ENCODE measurements around the gene SCARB1.
"Not testable (repeated sequence)": the region's sequence is repeated elsewhere in the genome, so short reads cannot be mapped to it uniquely, and the experiment has no call there.

Gene SCARB1

DNA sequence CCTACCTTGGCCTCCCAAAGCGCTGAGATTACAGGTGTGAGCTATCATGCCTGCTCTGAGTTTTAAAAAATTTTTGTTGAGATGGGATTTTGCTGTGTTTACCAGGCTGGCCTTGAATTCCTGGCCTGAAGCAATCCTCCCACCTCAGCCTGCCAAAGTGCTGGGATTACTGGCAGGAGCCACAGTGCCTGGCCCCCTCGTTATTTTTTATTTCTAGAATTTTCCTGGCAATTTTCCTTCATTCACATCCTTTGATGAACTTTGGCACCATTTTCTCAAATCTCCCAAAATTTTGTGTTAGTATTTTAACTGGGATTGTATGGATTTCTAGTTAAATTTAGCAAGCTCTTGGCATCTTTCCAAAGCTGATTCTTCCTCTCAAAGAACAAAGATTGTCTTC lies 24.6 kb upstream of the SCARB1 start:
- Histone ChIP-seq H3K9me2 (replicated peaks; ENCODE audit: control insufficient read depth, low read length) (no peaks in the 10 kb centered on the region), H3K79me2 (ENCODE audit: control insufficient read depth, low read length) (no peaks in the 10 kb centered on the region), H3K9me3 (ENCODE audit: control insufficient read depth, insufficient read depth, low read length) (no peaks in the 10 kb centered on the region), H3K27ac (ENCODE audit: low read depth, low read length) (peak overlapping the region; percentile 62), H3K36me3 (ENCODE audit: control insufficient read depth, low read length) (no peaks in the 10 kb centered on the region), H3K4me3 (ENCODE audit: low read length) (peak overlapping the region; percentile 36), H3F3A (ENCODE audit: control insufficient read depth, insufficient read depth) (peaks cover 29% of the 10 kb centered on the region), H3K27me3 (ENCODE audit: control insufficient read depth, low read length) (no peaks in the 10 kb centered on the region), H4K20me1 (ENCODE audit: control insufficient read depth, insufficient read depth, low read depth, low read length) (no peaks in the 10 kb centered on the region), H3K4me2 (ENCODE audit: low read length) (peak overlapping the region; percentile 61), H3K4me1 (ENCODE audit: control insufficient read depth, low read length) (peaks cover 95% of the 10 kb centered on the region)
- no peak for TF ChIP-seq EZH2phosphoT487 (IDR thresholded peaks at IDR 0.05; ENCODE audit: borderline replicate concordance, low read length)
- TF ChIP-seq, protein P1, sequence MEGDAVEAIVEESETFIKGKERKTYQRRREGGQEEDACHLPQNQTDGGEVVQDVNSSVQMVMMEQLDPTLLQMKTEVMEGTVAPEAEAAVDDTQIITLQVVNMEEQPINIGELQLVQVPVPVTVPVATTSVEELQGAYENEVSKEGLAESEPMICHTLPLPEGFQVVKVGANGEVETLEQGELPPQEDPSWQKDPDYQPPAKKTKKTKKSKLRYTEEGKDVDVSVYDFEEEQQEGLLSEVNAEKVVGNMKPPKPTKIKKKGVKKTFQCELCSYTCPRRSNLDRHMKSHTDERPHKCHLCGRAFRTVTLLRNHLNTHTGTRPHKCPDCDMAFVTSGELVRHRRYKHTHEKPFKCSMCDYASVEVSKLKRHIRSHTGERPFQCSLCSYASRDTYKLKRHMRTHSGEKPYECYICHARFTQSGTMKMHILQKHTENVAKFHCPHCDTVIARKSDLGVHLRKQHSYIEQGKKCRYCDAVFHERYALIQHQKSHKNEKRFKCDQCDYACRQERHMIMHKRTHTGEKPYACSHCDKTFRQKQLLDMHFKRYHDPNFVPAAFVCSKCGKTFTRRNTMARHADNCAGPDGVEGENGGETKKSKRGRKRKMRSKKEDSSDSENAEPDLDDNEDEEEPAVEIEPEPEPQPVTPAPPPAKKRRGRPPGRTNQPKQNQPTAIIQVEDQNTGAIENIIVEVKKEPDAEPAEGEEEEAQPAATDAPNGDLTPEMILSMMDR (IDR thresholded peaks at IDR 0.05; ENCODE audit: low read depth, low read length, poor library complexity, severe bottlenecking) = no peak

DNA sequence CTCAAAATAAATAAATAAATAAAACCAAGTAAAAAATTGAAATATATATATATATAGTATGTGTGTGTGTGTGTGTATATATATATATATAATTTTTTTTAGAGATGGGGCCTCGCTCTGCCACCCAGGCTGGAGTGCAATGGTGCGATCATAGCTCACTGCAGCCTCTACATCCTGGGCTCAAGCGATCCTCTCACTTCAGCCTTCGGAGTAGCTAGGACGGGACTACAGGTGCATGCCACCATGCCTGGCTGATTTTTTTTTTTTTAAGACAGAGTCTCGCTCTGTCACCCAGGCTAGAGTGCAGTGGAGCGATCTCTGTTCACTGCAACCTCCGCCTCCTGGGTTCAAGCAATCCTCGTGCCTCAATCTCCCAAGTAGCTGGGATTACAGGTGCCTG lies 24.1 kb upstream of the SCARB1 start:
- H3K4me1 ChIP-seq (ENCODE audit: control insufficient read depth, low read length) = peaks cover 95% of the 10 kb centered on the region
- H3K9me3 ChIP-seq (ENCODE audit: control insufficient read depth, insufficient read depth, low read length) = not testable (repeated sequence)
- peak overlapping the region; percentile 61 for H3K4me2 ChIP-seq (ENCODE audit: low read length)

DNA sequence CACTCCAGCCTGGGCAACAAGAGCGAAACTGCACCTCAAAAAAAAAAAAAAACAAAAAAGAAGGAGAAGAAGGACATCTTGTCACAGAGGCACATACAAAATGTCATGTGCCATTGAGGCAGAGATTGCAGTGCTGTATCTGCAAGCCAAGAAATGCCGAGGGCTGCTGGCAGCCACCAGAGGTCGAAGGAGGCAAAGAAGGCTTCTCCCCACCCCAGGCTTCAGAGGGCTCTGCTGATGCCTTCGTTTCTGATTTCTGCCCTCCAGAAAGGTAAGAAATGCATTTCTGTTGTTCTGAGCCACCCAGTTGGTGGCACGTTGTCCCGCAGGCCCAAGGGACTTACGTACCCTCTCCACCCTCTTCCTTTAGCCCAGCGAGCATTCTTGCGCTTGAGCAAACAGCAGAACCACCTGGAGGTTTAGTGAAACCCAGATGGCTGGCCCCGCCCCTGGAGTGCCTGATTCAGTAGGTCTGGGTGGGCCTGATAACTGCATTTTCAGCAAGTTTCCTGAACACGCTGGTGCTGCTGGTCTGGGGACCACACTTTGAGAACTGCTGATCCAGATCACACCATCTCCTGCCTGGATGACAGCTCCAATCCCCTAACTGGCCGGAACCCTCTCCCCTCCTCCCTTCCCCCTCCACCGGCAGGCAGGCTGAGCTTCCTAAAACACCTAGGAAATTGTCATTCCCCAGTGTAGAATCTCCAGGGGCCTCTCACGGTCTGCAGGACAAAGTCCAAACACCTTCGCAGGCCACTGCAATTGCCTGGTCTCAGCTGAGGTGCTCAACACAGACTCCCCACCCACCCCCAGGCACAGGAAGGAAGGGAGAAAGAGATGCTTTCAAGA lies 21.1 kb upstream of the SCARB1 start:
- TF ChIP-seq, protein P1 (IDR thresholded peaks at IDR 0.05; ENCODE audit: low read depth, low read length, poor library complexity, severe bottlenecking) = no peak
- no peak for TF ChIP-seq EZH2phosphoT487 (IDR thresholded peaks at IDR 0.05; ENCODE audit: borderline replicate concordance, low read length)
- Histone ChIP-seq H3K27me3 (ENCODE audit: control insufficient read depth, low read length) (no peaks in the 10 kb centered on the region), H3K4me2 (ENCODE audit: low read length) (peak overlapping the region; percentile 83), H3F3A (ENCODE audit: control insufficient read depth, insufficient read depth) (peaks cover 25% of the 10 kb centered on the region), H3K9me3 (ENCODE audit: control insufficient read depth, insufficient read depth, low read length) (no peaks in the 10 kb centered on the region), H3K36me3 (ENCODE audit: control insufficient read depth, low read length) (no peaks in the 10 kb centered on the region), H4K20me1 (ENCODE audit: control insufficient read depth, insufficient read depth, low read depth, low read length) (no peaks in the 10 kb centered on the region), H3K4me3 (ENCODE audit: low read length) (peak overlapping the region; percentile 63), H3K4me1 (ENCODE audit: control insufficient read depth, low read length) (peaks cover 90% of the 10 kb centered on the region), H3K79me2 (ENCODE audit: control insufficient read depth, low read length) (no peaks in the 10 kb centered on the region), H3K9me2 (replicated peaks; ENCODE audit: control insufficient read depth, low read length) (no peaks in the 10 kb centered on the region), H3K27ac (ENCODE audit: low read depth, low read length) (peak overlapping the region; percentile 91)

More for the DNA sequence above, 24.1 kb upstream of the SCARB1 start:
- Histone ChIP-seq H3K4me3 (ENCODE audit: low read length) (peak overlapping the region; percentile 36), H3F3A (ENCODE audit: control insufficient read depth, insufficient read depth) (peaks cover 27% of the 10 kb centered on the region), H3K27ac (ENCODE audit: low read depth, low read length) (peak overlapping the region; percentile 91)
- H3K79me2 ChIP-seq (ENCODE audit: control insufficient read depth, low read length); H4K20me1 ChIP-seq (ENCODE audit: control insufficient read depth, insufficient read depth, low read depth, low read length); H3K27me3 ChIP-seq (ENCODE audit: control insufficient read depth, low read length); H3K36me3 ChIP-seq (ENCODE audit: control insufficient read depth, low read length); H3K9me2 ChIP-seq (replicated peaks; ENCODE audit: control insufficient read depth, low read length): not testable (repeated sequence)
